Measurements from ENCODE around the gene MSMB.
A peak's percentile ranks its signal among the peaks of the same experiment; 100 is the strongest.

MSMB gene

DNA sequence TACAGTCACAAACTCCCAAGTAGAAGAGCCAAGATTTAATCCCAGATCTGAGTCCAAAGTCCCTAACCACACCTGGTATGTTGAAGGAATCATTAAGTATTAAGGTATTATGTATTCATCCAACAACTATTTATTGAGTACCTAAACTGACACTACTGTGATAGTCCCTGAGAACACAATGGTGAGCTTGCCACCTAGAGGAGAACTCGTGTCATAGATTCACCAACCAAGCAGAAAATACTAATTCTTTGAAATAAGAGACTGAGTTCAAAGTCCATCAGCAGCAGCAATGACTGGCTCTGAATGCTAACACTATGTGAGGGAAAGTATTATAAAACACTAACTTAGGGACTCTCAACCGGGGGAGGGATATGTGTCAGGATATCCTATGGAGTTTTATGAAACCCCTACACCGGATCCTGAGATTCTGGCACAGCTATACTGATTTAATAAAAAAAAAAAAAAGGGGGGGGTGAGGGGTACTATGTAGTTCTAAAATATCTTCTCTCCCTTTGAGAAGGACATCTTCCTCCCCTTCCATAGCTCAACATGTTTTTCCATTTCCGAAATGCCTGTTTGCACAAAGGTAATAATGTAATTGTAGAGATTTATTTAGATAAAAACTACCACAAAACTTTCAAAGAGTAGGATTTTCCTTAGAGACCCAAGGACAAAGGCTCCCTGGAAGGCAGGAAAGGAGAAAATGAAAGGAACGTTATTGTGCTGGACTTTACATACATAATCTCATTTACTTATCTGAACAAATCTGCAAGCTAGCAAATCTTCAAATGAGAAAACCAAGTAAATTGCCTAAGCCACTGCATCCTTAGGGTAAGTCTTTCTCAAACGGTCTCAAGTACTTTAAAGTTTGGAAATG, 17.2 kb downstream of the MSMB start:
- no peaks in the 10 kb centered on the region for H3K9me3 ChIP-seq (ENCODE audit: control insufficient read depth, insufficient read depth, low read depth, low read length)
- TF ChIP-seq ZNF248 (tag by site-specific recombination; IDR thresholded peaks at IDR 0.05) (no peak), ZNF660 (tag by site-specific recombination; IDR thresholded peaks at IDR 0.05) (peak; percentile 85), SP7 (tag by site-specific recombination; IDR thresholded peaks at IDR 0.05) (0 out of 2 replicates have a peak, but pooled peaks have one; percentile 29), CTCF (tag by site-specific recombination; IDR thresholded peaks at IDR 0.05) (peak; percentile 28; the same call in 1 of the 2 replicates), ZNF701 (tag by site-specific recombination; IDR thresholded peaks at IDR 0.05) (no peak), ZNF416 (tag by site-specific recombination; IDR thresholded peaks at IDR 0.05) (no peak), ZNF654 (tag by site-specific recombination; IDR thresholded peaks at IDR 0.05; ENCODE audit: low read depth) (peak; percentile 71), AEBP2 (tag by site-specific recombination; IDR thresholded peaks at IDR 0.05; ENCODE audit: borderline replicate concordance) (no peak), ZNF707 (tag by site-specific recombination; IDR thresholded peaks at IDR 0.05) (no peak), ZEB2 (tag by site-specific recombination; IDR thresholded peaks at IDR 0.05) (0 out of 2 replicates have a peak, but pooled peaks have one; percentile 19), ZNF311 (tag by site-specific recombination; IDR thresholded peaks at IDR 0.05; ENCODE audit: borderline replicate concordance) (no peak), ZBTB48 (tag by site-specific recombination; IDR thresholded peaks at IDR 0.05) (peak; percentile 81; the same call in 1 of the 2 replicates)
- CTCF ChIA-PET = interaction anchor here (0.6 to 2.2 kb wide), 9 partner anchors 7 to 997 kb away, joined by 3 to 7 read pairs (median 4); no protein-coding TSS in a partner anchor
- H3K27ac ChIP-seq (ENCODE audit: extremely low read depth, low read depth, low read length) = no peak overlapping the region
- H3K4me3 ChIP-seq (ENCODE audit: low read depth, low read length) = peak overlapping the region; percentile 93
- POLR2A ChIA-PET = interaction anchor here (0.6 to 2.0 kb wide), 3 partner anchors 18 to 78 kb away, joined by 3 to 7 read pairs (median 3); no protein-coding TSS in a partner anchor
- peaks cover 0 to 25% of the 10 kb centered on the region in 2 experiments; a peak in 1 of 3 replicates for H3K36me3 ChIP-seq (ENCODE audit: control insufficient read depth in 2 of 2, insufficient read depth in 1 of 2, low read length in 2 of 2)
- H3K4me1 ChIP-seq (ENCODE audit: control insufficient read depth, insufficient read depth, low read length) = peaks cover 19% of the 10 kb centered on the region

DNA sequence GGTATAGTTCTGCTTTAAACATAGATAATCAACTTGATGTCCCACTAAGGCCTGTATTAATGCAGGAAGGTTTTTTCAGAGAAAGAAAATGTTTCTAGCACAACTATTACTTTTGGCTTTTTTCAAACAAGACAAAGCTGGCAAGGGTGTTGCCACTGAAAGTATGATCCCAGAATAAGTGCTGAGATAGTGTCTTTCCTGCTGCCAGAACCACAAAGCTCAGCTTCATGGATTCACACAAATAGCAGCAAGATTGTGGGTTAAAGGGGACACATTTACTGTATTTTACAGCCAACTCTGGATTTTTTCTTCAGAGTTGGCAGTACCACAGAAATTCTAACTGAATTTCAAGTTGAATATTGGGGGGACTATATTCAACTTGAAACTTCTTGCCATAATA, 20.0 kb downstream of the MSMB start:
- ChIA-PET POLR2A (no interaction called here), CTCF (no interaction called here)
- H3K27ac ChIP-seq (ENCODE audit: extremely low read depth, low read depth, low read length) = no peak overlapping the region
- H3K36me3 ChIP-seq (ENCODE audit: control insufficient read depth in 2 of 2, insufficient read depth in 1 of 2, low read length in 2 of 2) = peaks cover 0 to 25% of the 10 kb centered on the region in 2 experiments; a peak in 1 of 3 replicates
- no peak overlapping the region for H3K4me3 ChIP-seq (ENCODE audit: low read depth, low read length)
- TF ChIP-seq SCRT1 (tag by site-specific recombination; IDR thresholded peaks at IDR 0.05; ENCODE audit: borderline replicate concordance) (no peak), ZNF302 (tag by site-specific recombination; IDR thresholded peaks at IDR 0.05; ENCODE audit: low read depth) (no peak), ZNF394 (tag by site-specific recombination; IDR thresholded peaks at IDR 0.05; ENCODE audit: borderline replicate concordance) (no peak), HOXD13 (CRISPR knock-in tag; IDR thresholded peaks at IDR 0.05; ENCODE audit: borderline replicate concordance) (no peak), ZNF629 (tag by site-specific recombination; IDR thresholded peaks at IDR 0.05) (no peak), ZNF785 (tag by site-specific recombination; IDR thresholded peaks at IDR 0.05) (no peak), GLI2 (tag by site-specific recombination; IDR thresholded peaks at IDR 0.05; ENCODE audit: borderline replicate concordance, low read depth) (no peak)
- TF ChIP-seq, protein P1, sequence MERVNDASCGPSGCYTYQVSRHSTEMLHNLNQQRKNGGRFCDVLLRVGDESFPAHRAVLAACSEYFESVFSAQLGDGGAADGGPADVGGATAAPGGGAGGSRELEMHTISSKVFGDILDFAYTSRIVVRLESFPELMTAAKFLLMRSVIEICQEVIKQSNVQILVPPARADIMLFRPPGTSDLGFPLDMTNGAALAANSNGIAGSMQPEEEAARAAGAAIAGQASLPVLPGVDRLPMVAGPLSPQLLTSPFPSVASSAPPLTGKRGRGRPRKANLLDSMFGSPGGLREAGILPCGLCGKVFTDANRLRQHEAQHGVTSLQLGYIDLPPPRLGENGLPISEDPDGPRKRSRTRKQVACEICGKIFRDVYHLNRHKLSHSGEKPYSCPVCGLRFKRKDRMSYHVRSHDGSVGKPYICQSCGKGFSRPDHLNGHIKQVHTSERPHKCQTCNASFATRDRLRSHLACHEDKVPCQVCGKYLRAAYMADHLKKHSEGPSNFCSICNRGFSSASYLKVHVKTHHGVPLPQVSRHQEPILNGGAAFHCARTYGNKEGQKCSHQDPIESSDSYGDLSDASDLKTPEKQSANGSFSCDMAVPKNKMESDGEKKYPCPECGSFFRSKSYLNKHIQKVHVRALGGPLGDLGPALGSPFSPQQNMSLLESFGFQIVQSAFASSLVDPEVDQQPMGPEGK (tag by site-specific recombination; IDR thresholded peaks at IDR 0.05) = no peak
- H3K4me1 ChIP-seq (ENCODE audit: control insufficient read depth, insufficient read depth, low read length) = peaks cover 22% of the 10 kb centered on the region
- H3K9me3 ChIP-seq (ENCODE audit: control insufficient read depth, insufficient read depth, low read depth, low read length) = no peaks in the 10 kb centered on the region
